ENCODE results near the gene CABYR.
"Not testable (repeated sequence)": the region's sequence is repeated elsewhere in the genome, so short reads cannot be mapped to it uniquely, and the experiment has no call there.

Gene CABYR

GRCh38 chr18:24130494-24130893, 8.4 kb upstream of the CABYR start:
- DNase-seq (ENCODE audit: low spot score) = no peak

- DNase-seq (ENCODE audit: low spot score) = no peak
Observed at GRCh38 chr18:24136967-24137373, 1.9 kb upstream of the CABYR start.

GRCh38 chr18:24138409-24138788, 463 bp upstream of the CABYR start:
- no peak for DNase-seq (ENCODE audit: low spot score)

DNA sequence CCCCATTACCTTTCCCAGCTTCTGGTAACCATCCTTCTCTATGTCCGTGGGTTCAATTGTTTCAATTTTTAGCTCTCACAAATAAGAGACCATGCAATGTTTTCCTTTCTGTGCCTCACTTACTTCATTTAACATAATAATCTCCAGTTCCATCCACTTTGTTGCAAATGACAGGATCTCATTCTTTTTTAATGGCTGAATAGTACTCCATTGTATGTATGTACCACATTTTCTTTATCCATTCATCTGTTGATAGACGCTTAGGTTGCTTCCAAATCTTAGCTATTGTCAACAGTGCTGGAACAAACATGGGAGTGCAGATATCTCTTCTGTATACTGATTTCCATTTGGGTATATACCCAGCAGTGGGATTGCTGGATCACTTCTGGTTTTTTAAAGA, 1.8 kb downstream of the CABYR start:
- no peak for DNase-seq (ENCODE audit: low spot score)

GRCh38 chr18:24142376-24142775, 3.5 kb downstream of the CABYR start:
- no peak for DNase-seq (ENCODE audit: low spot score)

DNA sequence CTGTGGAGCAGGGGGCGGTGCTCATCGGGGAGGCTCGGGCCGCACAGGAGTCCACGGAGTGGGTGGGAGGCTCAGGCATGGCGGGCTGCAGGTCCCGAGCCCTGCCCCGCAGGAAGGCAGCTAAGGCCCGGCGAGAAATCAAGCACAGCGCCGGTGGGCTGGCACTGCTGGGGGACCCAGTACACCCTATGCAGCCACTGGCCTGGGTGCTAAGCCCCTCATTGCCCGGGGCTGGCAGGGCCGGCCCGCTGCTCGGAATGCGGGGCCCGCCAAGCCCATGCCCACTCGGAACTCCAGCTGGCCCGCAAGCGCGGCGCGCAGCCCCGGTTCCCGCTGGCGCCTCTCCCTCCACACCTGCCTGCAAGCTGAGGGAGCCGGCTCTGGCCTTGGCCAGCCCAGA, 10.7 kb downstream of the CABYR start:
- DNase-seq (ENCODE audit: low spot score) = not testable (repeated sequence)

DNA sequence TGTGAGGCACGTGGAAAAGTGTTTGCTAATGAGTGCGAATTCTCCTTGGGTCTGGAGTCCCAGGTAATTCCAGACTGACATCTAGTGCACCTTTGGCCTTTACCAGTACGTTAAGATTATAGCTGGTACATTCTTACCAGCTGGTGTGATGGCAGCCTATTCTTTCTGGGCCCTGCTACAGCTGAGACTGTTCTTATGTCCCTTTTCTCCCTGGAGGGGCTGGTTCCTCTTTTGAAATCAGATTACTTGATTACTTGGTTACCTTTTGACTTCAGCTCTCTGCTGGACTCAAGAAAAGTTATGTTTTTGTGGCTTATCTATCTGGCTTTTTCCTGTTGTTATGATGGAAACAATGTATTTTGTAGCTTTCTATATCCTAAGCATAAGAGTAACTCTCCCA, 14.5 kb downstream of the CABYR start:
- DNase-seq (ENCODE audit: low spot score) = no peak

- DNase-seq (ENCODE audit: low spot score) = no peak
Observed at GRCh38 chr18:24157855-24158254, 19.0 kb downstream of the CABYR start.

- no peak for DNase-seq (ENCODE audit: low spot score)
Observed at GRCh38 chr18:24160086-24160485, 21.2 kb downstream of the CABYR start.

- DNase-seq (ENCODE audit: low spot score) = no peak
Observed at GRCh38 chr18:24161304-24161703, 22.4 kb downstream of the CABYR start.

GRCh38 chr18:24168496-24168895, 29.6 kb downstream of the CABYR start:
- DNase-seq (ENCODE audit: low spot score) = no peak

GRCh38 chr18:24170360-24170759, 31.5 kb downstream of the CABYR start:
- no peak for DNase-seq (ENCODE audit: low spot score)

DNA sequence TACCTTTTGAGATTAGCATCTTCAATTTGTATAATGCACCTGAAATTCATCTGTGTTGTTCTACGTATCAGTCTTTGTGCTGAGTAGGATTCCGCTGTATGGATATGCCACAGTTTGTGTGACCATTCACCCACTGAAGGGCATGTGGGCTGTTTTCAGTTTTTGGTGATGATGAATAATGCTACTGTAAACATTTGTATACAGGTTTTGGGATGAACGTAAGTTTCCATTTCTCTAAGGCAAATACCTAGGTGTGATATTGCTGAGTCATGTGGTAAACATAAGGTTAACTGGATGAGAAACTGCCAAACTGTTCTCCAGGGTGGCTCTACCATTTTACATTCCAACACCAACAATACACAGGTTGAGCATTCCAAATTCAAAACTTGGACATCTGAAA, 35.1 kb downstream of the CABYR start:
- DNase-seq (ENCODE audit: low spot score) = no peak

DNA sequence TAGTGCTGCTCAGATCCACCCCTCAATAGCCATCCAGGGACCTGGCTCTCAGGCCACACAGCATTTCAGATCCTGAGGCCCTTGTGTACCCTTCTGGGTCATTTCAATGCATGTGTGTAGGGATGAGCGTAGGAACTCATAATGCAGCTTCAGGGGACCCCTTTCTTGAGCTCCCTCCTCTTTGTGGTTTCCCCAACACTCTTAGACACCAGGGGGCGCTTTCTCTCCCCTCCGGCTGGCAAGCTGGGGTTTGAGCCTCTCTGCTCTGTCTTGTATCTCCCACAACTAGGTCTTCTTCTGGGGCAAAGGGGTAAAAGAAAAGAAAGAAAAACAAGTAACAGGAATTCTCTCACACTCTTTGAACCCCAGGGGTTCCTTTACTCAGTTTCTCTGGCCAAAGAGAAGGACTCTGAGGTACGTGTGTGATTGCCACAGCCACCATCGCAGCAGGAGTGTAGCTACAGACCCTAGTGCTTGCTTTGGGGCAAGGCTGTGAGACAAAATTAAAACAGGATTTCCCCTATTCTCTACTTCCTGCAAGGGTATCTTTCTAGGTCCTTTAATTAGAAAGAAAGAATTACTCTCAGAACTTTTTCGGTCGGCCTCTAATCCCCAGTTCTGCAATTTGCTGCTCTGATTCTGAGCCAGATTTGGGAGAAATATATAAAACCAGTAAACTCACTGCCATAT, 38.0 kb downstream of the CABYR start:
- DNase-seq (ENCODE audit: low spot score) = peak; percentile 28

- DNase-seq (ENCODE audit: low spot score) = no peak
Observed at GRCh38 chr18:24177499-24178133, 38.8 kb downstream of the CABYR start.

DNA sequence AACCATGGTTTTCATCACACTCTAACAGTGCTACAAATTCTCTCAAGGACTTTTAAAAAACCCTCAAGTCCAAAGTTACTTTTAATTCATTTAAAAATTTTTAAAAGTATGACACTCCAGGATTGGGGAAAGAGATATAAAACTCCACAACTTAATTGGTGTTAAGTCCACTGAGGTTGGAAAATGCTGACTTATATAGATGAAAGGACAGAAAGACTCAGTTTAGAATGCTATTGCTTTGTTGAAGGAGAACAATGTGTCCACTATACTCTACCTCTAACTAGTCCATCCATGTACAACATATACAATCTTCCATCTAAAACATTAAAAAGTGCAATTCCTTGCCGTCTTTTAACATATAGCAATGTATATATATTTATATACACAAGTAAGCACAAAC, 41.2 kb downstream of the CABYR start:
- no peak for DNase-seq (ENCODE audit: low spot score)

DNA sequence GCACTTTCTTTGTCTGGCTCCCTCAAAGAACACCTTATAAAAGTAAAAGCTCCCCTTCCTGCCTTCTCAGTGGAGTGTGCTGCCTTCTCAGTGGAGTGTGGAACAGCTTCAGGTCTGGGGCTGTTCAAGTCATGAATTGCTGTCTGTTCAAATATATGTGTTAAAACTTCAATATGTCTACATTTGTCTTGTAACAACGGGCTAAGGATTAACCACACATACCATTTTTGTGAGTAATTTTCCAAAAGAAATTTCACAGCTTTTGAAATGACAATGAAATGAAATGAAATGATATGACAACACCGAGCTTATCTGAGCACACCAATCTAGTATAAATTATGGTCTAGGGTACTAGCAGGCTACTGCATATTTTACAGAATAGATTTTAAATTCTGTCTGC, 42.9 kb downstream of the CABYR start:
- no peak for DNase-seq (ENCODE audit: low spot score)

DNA sequence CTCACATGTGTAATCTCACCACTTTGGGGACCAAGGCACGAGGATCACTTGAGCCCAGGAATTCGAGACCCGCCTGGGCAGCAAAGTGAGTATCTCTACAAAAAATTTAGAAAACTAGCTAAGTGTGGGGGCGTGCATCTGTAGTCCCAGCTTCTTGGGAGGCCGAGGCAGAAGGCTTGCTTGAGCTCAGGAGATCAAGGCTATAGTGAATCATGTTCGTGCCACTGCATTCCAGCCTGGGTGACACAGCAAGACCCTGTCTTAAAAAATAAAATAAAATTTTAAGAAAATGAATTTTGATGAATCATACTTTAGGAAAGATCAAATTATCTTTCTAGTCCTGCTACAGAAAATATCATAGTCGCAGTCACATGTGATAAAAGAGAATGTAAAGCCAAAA, 46.9 kb downstream of the CABYR start:
- no peak for DNase-seq (ENCODE audit: low spot score)

- DNase-seq (ENCODE audit: low spot score) = no peak
Observed at GRCh38 chr18:24187049-24187448, 48.2 kb downstream of the CABYR start.

DNA sequence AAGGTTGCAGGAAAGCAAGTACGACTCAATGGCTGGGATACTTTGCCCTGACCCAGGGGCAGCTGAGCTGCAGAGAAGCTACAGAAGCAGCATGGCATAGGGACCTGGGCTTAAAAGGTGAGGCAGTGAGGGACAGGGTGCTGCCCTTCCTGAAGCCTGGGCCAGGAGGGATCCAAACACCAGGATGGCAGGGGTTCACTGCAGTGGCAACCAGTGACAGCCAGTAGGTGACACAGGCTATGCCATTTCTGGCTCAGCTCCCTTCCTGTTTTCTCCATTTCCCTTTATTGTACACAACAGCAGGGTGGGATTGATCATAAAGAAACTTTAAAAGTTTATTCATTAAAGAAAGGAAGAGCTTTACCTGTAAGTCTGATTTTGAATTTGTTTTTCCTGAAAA, 48.8 kb downstream of the CABYR start:
- DNase-seq (ENCODE audit: low spot score) = no peak

GRCh38 chr18:24188120-24188519, 49.3 kb downstream of the CABYR start:
- no peak for DNase-seq (ENCODE audit: low spot score)

DNA sequence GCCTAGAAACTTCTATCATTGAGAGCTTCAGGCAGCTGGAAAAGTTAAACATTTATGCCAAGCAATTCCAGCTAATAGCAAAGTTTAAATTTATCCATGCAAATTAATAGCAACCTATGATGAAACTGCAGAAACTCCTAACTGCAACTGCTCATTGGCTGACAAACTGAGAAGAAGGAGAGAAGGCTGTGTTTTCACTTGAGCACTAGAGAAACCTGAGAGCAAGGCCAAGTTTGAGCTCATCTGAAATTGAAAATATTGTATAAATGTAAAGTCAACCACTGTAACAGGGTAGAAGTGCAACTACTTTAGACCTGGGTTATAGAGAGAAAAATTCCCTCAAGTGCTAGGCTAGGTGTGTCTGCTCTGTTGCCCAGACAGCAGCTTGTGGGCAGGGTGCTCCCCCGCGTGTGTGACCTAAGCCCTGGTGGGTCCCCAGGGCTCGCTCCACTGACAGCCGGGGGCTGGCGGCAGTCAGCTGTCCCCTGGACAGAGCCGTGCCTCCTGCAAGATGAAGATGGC, 50.2 kb downstream of the CABYR start:
- no peak for DNase-seq (ENCODE audit: low spot score)

- DNase-seq (ENCODE audit: low spot score) = no peak
Observed at GRCh38 chr18:24189664-24190346, 50.9 kb downstream of the CABYR start.
